ENCODE results near the gene ZFTA.

DNA sequence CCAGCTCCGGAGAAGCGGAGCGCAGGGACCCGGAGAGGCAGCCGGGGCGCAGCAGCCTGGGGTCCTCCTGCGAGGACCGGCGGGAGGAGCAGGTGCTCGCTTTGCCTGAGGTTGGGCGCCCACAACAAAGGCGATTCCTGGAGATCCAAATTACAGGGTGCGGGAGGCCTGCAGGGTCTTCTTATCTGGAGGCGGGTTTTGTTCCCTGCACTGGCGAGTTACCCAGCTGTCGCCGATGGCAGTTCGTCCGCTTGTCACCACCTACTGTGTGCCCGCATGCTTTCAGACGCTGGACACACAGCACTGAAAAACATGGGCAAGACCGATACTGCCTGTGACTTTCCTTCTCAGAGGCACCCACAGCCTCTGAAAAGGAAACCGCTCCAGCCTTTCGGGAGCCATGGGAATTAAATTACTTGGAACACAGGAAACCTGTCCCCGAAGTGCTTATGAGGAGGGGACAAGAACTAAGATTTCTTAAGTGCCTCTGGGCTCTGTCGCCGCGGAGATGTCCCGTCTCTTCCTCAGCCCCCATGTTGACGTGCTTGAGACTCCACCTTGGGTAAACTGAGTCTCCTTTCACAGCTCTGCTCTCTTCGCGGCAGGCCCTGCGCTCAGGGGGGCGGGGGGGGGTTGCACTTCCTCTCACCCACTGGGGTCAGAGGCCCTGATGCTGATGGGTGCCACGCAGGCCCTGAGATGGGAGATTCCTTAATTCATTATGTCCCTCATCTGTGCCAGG is 1.3 kb upstream of the ZFTA start:
- no peak for TF ChIP-seq POLR2A (IDR thresholded peaks at IDR 0.05; ENCODE audit: low read depth)
- TF ChIP-seq, protein P1, sequence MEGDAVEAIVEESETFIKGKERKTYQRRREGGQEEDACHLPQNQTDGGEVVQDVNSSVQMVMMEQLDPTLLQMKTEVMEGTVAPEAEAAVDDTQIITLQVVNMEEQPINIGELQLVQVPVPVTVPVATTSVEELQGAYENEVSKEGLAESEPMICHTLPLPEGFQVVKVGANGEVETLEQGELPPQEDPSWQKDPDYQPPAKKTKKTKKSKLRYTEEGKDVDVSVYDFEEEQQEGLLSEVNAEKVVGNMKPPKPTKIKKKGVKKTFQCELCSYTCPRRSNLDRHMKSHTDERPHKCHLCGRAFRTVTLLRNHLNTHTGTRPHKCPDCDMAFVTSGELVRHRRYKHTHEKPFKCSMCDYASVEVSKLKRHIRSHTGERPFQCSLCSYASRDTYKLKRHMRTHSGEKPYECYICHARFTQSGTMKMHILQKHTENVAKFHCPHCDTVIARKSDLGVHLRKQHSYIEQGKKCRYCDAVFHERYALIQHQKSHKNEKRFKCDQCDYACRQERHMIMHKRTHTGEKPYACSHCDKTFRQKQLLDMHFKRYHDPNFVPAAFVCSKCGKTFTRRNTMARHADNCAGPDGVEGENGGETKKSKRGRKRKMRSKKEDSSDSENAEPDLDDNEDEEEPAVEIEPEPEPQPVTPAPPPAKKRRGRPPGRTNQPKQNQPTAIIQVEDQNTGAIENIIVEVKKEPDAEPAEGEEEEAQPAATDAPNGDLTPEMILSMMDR (IDR thresholded peaks at IDR 0.05) = no peak

Data from esophagus muscularis mucosa (tissue), 3 donors.